Skeletal muscle cell (primary cell): ENCODE data around the gene HNRNPL.

ENCODE experiments used
- DNase-seq: peaks from one replicate; pipeline ENCODE4 v3.0.0-alpha.2; 2010; ENCODE audit warnings: low read depth
- H3K4me3 ChIP-seq: 2 replicates; pipeline ENCODE4 v1.5.1; 2011; ENCODE audit warnings: low read depth, mild to moderate bottlenecking, control low read depth, low read length, moderate library complexity

HNRNPL gene

GRCh38 chr19:38849147-38849859, 483 bp downstream of the HNRNPL start:
- peak; percentile 78 for DNase-seq
- peak overlapping the region; percentile 57 for H3K4me3 ChIP-seq

DNA sequence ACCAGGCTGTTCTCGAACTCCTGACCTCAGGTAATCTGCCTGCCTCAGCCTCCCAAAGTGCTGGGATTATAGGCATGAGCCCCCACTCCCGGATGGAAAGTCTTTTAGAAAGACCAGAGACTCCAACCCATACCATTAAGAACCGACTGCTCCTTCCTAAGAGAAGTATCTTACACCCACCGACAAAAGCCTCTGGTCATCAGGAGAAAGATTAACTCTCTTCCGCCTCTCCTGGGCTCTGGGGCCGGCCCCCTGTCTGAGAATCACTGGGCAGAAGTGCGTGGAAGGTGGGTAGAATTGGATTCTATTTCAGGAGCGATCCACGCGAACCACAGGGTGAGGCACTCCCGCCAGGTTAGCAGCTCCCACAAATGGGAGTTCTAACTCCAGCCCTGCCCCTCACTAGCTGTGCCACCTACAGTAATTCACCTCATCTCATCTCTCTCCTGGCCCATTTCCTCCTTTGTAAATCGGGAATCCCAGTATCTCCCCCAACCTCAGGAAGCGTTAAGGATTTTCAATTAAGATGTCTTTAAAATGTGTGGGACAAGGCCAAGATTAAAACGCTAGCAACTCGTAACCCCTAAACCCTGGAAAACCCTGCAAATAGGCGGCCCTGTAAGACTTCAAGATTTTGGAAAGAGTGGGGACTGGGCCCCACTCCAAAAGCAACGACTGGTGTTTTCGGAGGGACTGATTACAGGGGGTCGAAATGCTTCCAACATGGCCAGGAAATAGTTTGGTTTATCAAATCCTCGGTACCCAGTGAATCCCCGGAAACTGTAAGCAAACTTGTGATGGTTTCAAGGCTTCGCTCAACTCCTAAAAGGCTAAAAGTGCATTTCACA, 1.3 kb downstream of the HNRNPL start:
- DNase-seq = no peak
- H3K4me3 ChIP-seq = peak overlapping the region; percentile 57

- no peak overlapping the region for H3K4me3 ChIP-seq
- DNase-seq = no peak
These were observed 3.7 kb downstream of the HNRNPL start for GRCh38 chr19:38846097-38846496.

DNA sequence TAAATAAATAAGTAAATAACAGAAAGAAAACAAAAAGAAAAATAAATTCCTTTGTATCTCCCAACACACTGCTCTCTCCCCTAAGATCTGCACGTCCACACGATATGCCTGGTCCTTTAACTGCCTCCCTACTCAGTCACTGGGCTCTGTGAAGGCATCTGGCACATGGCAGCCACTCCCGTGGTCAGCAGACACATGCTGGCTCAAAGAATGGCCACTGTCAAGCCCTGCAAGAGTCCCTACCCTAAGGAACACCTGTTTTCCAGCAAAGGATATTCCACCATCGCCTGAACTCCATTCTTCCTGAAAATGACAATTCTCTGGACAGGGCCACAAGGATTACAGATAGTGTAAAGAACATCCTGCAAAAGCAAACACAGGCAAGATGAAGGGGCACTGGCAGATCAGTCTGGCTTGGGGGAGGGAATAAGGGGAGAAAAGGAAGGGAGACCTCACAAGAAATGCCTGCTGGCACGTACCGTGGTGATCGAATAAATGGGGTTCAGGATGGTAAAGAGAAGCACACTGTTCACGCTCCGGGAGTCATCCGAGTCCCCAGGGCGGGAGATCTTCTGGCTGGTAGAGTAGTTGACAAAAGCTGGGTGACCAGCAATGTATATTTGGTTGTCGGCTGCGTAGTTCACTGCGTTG, 4.3 kb downstream of the HNRNPL start:
- H3K4me3 ChIP-seq = no peak overlapping the region
- DNase-seq = no peak

GRCh38 chr19:38844093-38844686, 5.6 kb downstream of the HNRNPL start:
- no peak for DNase-seq

GRCh38 chr19:38843175-38843758, 6.5 kb downstream of the HNRNPL start:
- H3K4me3 ChIP-seq = no peak overlapping the region
- DNase-seq = no peak

More at GRCh38 chr19:38844093-38844686, 5.6 kb downstream of the HNRNPL start:
- no peak overlapping the region for H3K4me3 ChIP-seq

DNA sequence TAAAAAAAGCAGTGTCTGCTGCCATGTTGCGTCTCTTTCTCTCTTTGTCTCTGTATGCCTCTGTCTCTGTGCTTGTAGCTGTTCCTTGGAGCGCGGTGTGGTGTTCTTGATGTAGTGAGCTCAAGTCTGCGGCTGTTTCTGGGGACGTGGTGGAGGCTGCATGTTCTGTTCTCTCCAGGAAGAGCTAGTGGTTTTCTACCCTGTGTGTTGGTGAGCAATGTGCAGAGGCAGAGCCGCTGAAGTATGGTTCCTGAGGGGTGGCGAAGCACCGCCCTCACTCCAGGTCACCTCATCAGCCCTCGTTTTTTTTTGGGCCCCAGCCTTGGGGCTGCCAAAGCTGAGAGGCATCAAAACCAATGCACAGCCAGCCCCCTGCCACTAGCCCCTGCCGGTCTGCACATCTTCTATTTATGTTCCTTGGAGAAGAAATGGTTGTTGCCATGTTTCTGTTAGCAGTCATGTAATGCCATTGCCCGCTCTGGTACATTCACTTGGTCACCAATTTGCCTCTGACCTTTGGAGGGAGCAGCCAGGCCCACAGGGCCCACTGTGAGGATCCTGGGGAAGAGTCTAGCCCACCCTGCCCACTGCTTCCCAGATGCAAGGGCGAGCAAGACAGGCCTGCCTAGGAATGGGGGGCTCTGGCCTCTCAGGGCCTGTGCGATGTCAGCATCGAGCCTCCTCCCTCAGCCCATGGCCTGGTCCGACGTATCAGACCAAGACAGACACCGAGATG, 7.2 kb downstream of the HNRNPL start:
- H3K4me3 ChIP-seq = no peak overlapping the region
- DNase-seq = no peak

DNA sequence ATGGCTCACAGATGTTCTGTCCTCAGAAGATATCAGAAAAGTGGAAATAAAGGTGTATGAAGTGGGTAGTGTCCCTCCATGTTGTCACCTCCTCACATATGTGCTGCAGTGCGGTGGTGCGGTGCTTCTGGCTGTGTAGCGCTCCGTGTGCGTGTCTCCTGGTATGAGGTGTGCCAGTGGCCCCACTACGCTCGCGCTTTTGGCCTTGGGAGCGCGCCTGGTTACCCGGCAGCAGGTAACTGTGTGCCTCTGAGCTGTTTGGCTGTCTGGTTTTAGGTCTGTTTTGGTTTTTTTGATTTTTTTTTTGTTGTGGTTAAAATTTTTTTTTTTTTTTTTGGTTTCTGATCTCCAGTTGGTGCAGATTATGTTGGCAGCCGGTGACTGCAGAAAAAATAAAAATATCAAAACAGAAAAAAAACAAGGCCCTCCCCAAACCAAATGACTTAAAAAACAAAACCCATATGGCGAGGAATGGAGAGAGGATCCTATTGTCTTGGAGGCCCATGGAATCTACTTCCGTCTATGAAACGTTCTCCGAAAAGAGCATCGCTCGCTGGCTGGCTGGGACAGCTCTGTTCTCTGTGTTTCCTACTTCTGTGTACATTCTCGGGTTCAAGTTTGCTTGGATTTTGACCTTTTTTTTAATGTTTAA, 7.9 kb downstream of the HNRNPL start:
- DNase-seq = no peak
- no peak overlapping the region for H3K4me3 ChIP-seq

- DNase-seq = no peak
- H3K4me3 ChIP-seq = no peak overlapping the region
These were observed 8.5 kb downstream of the HNRNPL start for GRCh38 chr19:38841180-38841766.

DNA sequence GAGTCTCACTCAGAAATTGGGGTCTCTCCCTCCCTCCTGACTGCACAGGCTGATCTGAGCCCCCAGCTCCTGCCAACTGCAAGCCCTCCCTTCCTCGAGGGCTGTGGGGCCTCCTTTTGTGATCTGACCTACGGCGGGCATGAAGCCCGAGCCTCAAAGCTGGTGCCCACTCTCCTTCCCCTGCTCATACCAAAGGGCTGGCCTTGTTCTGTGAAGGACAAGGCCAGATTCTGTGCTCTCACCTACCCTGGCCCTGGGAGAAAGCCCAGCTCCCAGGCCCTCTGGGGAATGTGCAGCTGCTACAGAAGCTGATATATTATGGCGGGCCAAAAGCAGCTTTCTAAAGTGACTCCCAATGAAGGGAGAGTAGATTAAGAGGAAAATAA, 9.2 kb downstream of the HNRNPL start:
- no peak for DNase-seq
- no peak overlapping the region for H3K4me3 ChIP-seq

- H3K4me3 ChIP-seq = no peak overlapping the region
- no peak for DNase-seq
These were observed 9.8 kb downstream of the HNRNPL start for GRCh38 chr19:38839816-38840582.

DNA sequence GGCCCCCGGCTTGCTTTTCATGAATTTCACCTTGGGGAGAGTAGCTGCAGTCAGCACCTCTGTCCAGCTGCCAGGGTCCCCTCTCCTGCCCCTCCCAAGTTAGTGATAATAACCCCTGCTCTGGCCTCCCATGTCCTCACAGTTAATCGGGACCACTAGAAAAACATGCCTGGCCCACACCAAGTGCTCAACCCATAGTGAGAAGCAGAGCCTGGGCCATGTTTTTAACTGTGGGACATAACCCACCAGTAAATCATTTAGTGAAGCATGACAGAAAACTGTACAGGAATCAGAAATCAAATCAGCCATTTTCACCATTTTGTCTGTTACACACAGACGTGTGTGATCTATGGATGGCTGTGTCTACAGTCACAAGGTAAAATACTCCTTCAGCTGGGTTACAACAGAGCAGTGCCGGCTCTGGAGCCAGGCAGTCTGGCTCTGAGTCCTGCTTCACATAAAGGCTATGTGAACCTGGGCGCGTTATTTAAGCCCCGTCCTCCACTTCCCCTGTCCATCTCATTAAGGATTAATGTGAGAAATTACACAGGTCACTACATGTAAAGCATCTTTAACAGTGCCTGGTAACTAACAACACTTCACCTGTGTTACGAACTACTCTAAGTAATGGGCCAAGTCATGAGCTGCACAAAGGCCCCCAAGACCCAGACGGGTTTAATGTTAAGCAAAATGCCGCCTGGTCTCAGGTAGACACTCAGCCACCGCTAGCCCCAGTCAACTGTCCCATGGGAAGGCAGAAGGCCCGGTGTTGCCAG, 10.6 kb downstream of the HNRNPL start:
- H3K4me3 ChIP-seq = no peak overlapping the region
- DNase-seq = no peak

DNA sequence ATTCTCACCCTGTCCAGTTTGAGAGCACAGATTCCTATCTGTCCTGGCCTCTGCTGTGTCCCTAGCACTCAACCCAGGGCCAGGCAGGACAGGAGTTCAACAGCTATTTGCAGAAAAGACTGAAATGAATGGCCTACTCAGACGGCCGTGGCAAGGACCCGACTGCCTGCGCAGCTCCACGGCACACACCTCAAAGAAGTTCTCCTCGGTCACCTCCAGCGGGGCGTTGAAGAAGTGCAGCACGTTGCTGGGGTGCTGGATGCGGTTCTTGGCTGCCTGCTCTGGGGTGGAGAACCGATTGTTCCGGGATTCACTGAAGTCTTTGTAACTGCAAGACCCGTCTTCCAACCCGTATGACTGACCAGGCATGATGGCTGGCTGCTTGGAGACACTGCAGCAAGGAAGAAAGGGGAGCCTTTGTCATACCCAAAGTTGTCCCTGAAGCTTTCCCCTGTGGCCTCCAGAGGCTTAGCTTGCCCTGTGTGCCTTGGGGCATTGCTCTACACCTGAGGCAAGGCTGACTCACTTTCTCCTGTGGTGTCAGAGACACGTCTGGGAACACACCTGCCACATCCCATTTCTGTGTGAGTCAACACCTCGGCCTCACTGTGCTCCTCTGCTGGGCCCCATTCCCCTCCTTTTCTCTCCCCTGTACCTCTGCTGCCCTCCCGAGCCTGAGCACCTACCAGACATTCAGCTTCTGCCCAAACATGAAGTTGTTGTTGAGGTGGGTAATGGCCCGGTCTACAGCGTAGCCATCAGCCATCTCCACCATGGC, 11.4 kb downstream of the HNRNPL start:
- no peak overlapping the region for H3K4me3 ChIP-seq
- DNase-seq = no peak

- DNase-seq = no peak
- H3K4me3 ChIP-seq = no peak overlapping the region
These were observed 12.1 kb downstream of the HNRNPL start for GRCh38 chr19:38837656-38838121.

- no peak overlapping the region for H3K4me3 ChIP-seq
These were observed 12.7 kb downstream of the HNRNPL start for GRCh38 chr19:38836983-38837626.

More at GRCh38 chr19:38836983-38837626, 12.7 kb downstream of the HNRNPL start:
- no peak for DNase-seq
